ENCODE results near the gene NT5E.

GRCh38 chr6:85516168-85516567, 66.3 kb downstream of the NT5E start:
- TF ChIP-seq, protein P1, sequence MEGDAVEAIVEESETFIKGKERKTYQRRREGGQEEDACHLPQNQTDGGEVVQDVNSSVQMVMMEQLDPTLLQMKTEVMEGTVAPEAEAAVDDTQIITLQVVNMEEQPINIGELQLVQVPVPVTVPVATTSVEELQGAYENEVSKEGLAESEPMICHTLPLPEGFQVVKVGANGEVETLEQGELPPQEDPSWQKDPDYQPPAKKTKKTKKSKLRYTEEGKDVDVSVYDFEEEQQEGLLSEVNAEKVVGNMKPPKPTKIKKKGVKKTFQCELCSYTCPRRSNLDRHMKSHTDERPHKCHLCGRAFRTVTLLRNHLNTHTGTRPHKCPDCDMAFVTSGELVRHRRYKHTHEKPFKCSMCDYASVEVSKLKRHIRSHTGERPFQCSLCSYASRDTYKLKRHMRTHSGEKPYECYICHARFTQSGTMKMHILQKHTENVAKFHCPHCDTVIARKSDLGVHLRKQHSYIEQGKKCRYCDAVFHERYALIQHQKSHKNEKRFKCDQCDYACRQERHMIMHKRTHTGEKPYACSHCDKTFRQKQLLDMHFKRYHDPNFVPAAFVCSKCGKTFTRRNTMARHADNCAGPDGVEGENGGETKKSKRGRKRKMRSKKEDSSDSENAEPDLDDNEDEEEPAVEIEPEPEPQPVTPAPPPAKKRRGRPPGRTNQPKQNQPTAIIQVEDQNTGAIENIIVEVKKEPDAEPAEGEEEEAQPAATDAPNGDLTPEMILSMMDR (IDR thresholded peaks at IDR 0.05; ENCODE audit: extremely low read depth in 1 of 2, insufficient read depth in 1 of 2, low read depth in 1 of 2, low read length in 2 of 2): no peak
- TF ChIP-seq POLR2A (IDR thresholded peaks at IDR 0.05; ENCODE audit: low read depth, low read length): no peak
- no peak for TF ChIP-seq EZH2 (IDR thresholded peaks at IDR 0.05; ENCODE audit: borderline replicate concordance, low read depth, low read length, severe bottlenecking)
- no peak for TF ChIP-seq MAX (IDR thresholded peaks at IDR 0.05; ENCODE audit: insufficient read depth, insufficient read length)
- TF ChIP-seq POLR2AphosphoS5 (IDR thresholded peaks at IDR 0.05; ENCODE audit: insufficient read depth, low read depth, low read length): no peak
- no peak for TF ChIP-seq MYC (IDR thresholded peaks at IDR 0.05; ENCODE audit: low read depth, low read length)
- TF ChIP-seq JUN (IDR thresholded peaks at IDR 0.05; ENCODE audit: borderline replicate concordance, insufficient read depth, insufficient read length, low read depth): no peak
- no peak for TF ChIP-seq FOS (IDR thresholded peaks at IDR 0.05; ENCODE audit: borderline replicate concordance, insufficient read depth, low read length)
